GM19438 (cell line): ENCODE results near the gene PIGN.

Experiments
- ATAC-seq: cut with Tn5 transposase; IDR thresholded peaks from one replicate; pipeline ENCODE4 v1.9.1; 2021; ENCODE audit warnings: low read depth; ENCODE audit not compliant: unreplicated experiment

The PIGN gene

GRCh38 chr18:62186774-62187542 lies at the start of gene PIGN, which contains the start of gene RELCH:
Gene PIGN, minus strand, starts transcription at chr18:62187056. Its CDS starts 25,703 bp downstream, at chr18:62161353.
Gene RELCH, plus strand, starts transcription at chr18:62187255. Its CDS starts 251 bp downstream, at chr18:62187506.
- peak; percentile 93 for ATAC-seq

GRCh38 chr18:62236252-62236651 lies 49.4 kb upstream of the PIGN start:
- ATAC-seq, result no peak

- ATAC-seq, result no peak
Observed at GRCh38 chr18:62226047-62226446, 39.2 kb upstream of the PIGN start.

- ATAC-seq, result no peak
Observed at GRCh38 chr18:62224229-62224628, 37.4 kb upstream of the PIGN start.

- ATAC-seq, result no peak
Observed at GRCh38 chr18:62214790-62215189, 27.9 kb upstream of the PIGN start.

- ATAC-seq, result no peak
Observed at GRCh38 chr18:62211325-62211828, 24.5 kb upstream of the PIGN start.

GRCh38 chr18:62210138-62210537 lies 23.3 kb upstream of the PIGN start:
- ATAC-seq, result no peak

- ATAC-seq, result no peak
Observed at GRCh38 chr18:62209046-62209445, 22.2 kb upstream of the PIGN start.

- no peak for ATAC-seq
Observed at GRCh38 chr18:62206593-62206992, 19.7 kb upstream of the PIGN start.

- no peak for ATAC-seq
Observed at GRCh38 chr18:62205824-62206223, 19.0 kb upstream of the PIGN start.

GRCh38 chr18:62201870-62202269 lies 15.0 kb upstream of the PIGN start:
- ATAC-seq, result no peak

GRCh38 chr18:62200121-62200914 lies 13.5 kb upstream of the PIGN start:
- ATAC-seq, result no peak

- ATAC-seq, result no peak
Observed at GRCh38 chr18:62199629-62200028, 12.8 kb upstream of the PIGN start.

- ATAC-seq, result no peak
Observed at GRCh38 chr18:62198259-62198658, 11.4 kb upstream of the PIGN start.

- ATAC-seq, result no peak
Observed at GRCh38 chr18:62196980-62197379, 10.1 kb upstream of the PIGN start.

GRCh38 chr18:62196079-62196478 lies 9.2 kb upstream of the PIGN start:
- no peak for ATAC-seq

GRCh38 chr18:62189208-62189607 lies 2.4 kb upstream of the PIGN start:
- ATAC-seq, result no peak

GRCh38 chr18:62187543-62188510 lies 971 bp upstream of the PIGN start:
- ATAC-seq, result no peak

- peak; percentile 6 for ATAC-seq
Observed at GRCh38 chr18:62186499-62186773, 420 bp downstream of the PIGN start.

GRCh38 chr18:62183578-62184195 lies 3.2 kb downstream of the PIGN start:
- no peak for ATAC-seq
